GM23338 (cell line): ENCODE data around the gene NLRP5. TPM values are rescaled to one million over a fixed set of nuclear protein-coding genes. Genes with fewer than 3 reads are reported as not detected.

ENCODE experiments used
- ATAC-seq: fragments of 200-7000 bp; cut with Tn5 transposase; 3 replicates; pipeline ENCODE4 v1.9.1; 2020
- DNase-seq: peaks from one replicate; pipeline ENCODE4 v3.0.0-alpha.2; 2015; ENCODE audit warnings: low spot score
- H2AFZ ChIP-seq: fragments of 200-600 bp; sonication (generic); 2 replicates; pipeline ENCODE4 v1.8.0; 2016; ENCODE audit warnings: antibody characterized with exemption, mild to moderate bottlenecking, moderate library complexity
- H3F3A ChIP-seq: fragments of 200-600 bp; sonication (generic); replicated peaks from 2 replicates; pipeline ENCODE4 v1.8.0; 2017; ENCODE audit warnings: antibody characterized with exemption, mixed run types, low read depth
- H3K27ac ChIP-seq: fragments of 200-600 bp; sonication (generic); 2 replicates; pipeline ENCODE4 v1.6.1; 2016; ENCODE audit warnings: low read depth
- H3K27me3 ChIP-seq: fragments of 200-600 bp; sonication (generic); 2 replicates; pipeline ENCODE4 v1.8.0; 2016; ENCODE audit warnings: mild to moderate bottlenecking, mixed run types, moderate library complexity; ENCODE audit not compliant: insufficient read depth
- H3K36me3 ChIP-seq: fragments of 200-600 bp; sonication (generic); 2 replicates; pipeline ENCODE4 v1.8.0; 2016; ENCODE audit warnings: mild to moderate bottlenecking; ENCODE audit not compliant: insufficient read depth
- H3K4me1 ChIP-seq: fragments of 200-600 bp; sonication (generic); 2 replicates; pipeline ENCODE4 v1.8.0; 2016; ENCODE audit warnings: mild to moderate bottlenecking, moderate library complexity; ENCODE audit not compliant: insufficient read depth
- H3K4me2 ChIP-seq: fragments of 200-600 bp; sonication (generic); 2 replicates; pipeline ENCODE4 v1.7.1; 2017; ENCODE audit warnings: mixed run types
- H3K4me3 ChIP-seq: fragments of 200-600 bp; sonication (generic); 2 replicates; pipeline ENCODE4 v1.6.1; 2016; ENCODE audit warnings: mixed run types
- H3K79me2 ChIP-seq: fragments of 200-600 bp; sonication (generic); replicated peaks from 2 replicates; pipeline ENCODE4 v1.8.0; 2017; ENCODE audit warnings: mild to moderate bottlenecking; ENCODE audit not compliant: insufficient read depth
- H3K9me2 ChIP-seq: fragments of 200-600 bp; sonication (generic); 2 replicates; pipeline ENCODE4 v1.8.0; 2017; ENCODE audit not compliant: insufficient read depth
- H4K20me1 ChIP-seq: fragments of 200-600 bp; sonication (generic); replicated peaks from 2 replicates; pipeline ENCODE4 v1.8.0; 2017; ENCODE audit warnings: mild to moderate bottlenecking; ENCODE audit not compliant: insufficient read depth
- H3K27ac Mint-ChIP-seq: 2 replicates; pipeline ENCODE4 v1.8.0; 2020; ENCODE audit warnings: inconsistent platforms, mild to moderate bottlenecking, moderate library complexity, mixed read lengths
- H3K27me3 Mint-ChIP-seq: 3 replicates; pipeline ENCODE4 v1.8.0; 2022; ENCODE audit warnings: low read depth, mild to moderate bottlenecking, moderate library complexity, mixed read lengths, inconsistent platforms; ENCODE audit not compliant: insufficient read depth, poor library complexity
- H3K36me3 Mint-ChIP-seq: 3 replicates; pipeline ENCODE4 v1.8.0; 2021; ENCODE audit warnings: low read depth, mild to moderate bottlenecking, inconsistent platforms, moderate library complexity, mixed read lengths
- H3K4me1 Mint-ChIP-seq: 3 replicates; pipeline ENCODE4 v1.8.0; 2020; ENCODE audit warnings: mild to moderate bottlenecking, inconsistent platforms, mixed read lengths
- H3K4me3 Mint-ChIP-seq: 3 replicates; pipeline ENCODE4 v1.8.0; 2021; ENCODE audit warnings: moderate library complexity, mild to moderate bottlenecking, inconsistent platforms, mixed read lengths
- H3K9me3 Mint-ChIP-seq: 3 replicates; pipeline ENCODE4 v1.8.0; 2020; ENCODE audit warnings: moderate library complexity, mild to moderate bottlenecking, inconsistent platforms, mixed read lengths
- EZH2phosphoT487 ChIP-seq: fragments of 200-600 bp; sonication (generic); IDR thresholded peaks from one replicate; pipeline ENCODE4 v1.8.1; 2018; ENCODE audit warnings: antibody characterized with exemption; ENCODE audit not compliant: unreplicated experiment
- JUNB ChIP-seq: IDR thresholded peaks from one replicate; pipeline ENCODE4 v1.6.1; 2016; ENCODE audit warnings: antibody characterized with exemption; ENCODE audit not compliant: unreplicated experiment
- NANOG ChIP-seq: IDR thresholded peaks from 2 replicates; pipeline ENCODE4 v1.6.1; 2016; ENCODE audit warnings: antibody characterized with exemption, borderline replicate concordance
- POLR2AphosphoS5 ChIP-seq: IDR thresholded peaks from 2 replicates; pipeline ENCODE4 v1.6.1; 2016; ENCODE audit warnings: antibody characterized with exemption, low read depth
- STAT1 ChIP-seq: IDR thresholded peaks from one replicate; pipeline ENCODE4 v1.6.1; 2016; ENCODE audit warnings: antibody characterized with exemption; ENCODE audit not compliant: unreplicated experiment
- ZNF114 ChIP-seq: fragments of 250-450 bp; sonication (Bioruptor Pico); IDR thresholded peaks from 2 replicates; pipeline ENCODE4 v1.5.0; 2020; ENCODE audit warnings: mild to moderate bottlenecking, moderate library complexity
- ZNF331 ChIP-seq: fragments of 250-450 bp; sonication (Bioruptor Pico); IDR thresholded peaks from 2 replicates; pipeline ENCODE4 v1.5.0; 2020; ENCODE audit warnings: low read depth, mild to moderate bottlenecking, moderate library complexity
- polyA plus RNA-seq: library from polyadenylated mRNA; unstranded; fragments of >200 nt; fragmentation: Nextera tagmentation; extraction: Ambion mirVana; gene quantifications from 2 replicates; pipeline ENCODE4 v1.2.1, GENCODE V29; 2016
- total RNA-seq: library from RNA; depleted of rRNA; stranded (reverse); fragments of >200 nt; shearing (Covaris generic); gene quantifications from 2 replicates; pipeline ENCODE4 v1.2.3, GENCODE V29; 2014
- TF ChIP-seq, protein P1 (sequence below): fragments of 250-450 bp; sonication (Bioruptor Pico); IDR thresholded peaks from 2 replicates; pipeline ENCODE4 v1.5.0; 2020; ENCODE audit warnings: mild to moderate bottlenecking, moderate library complexity
- TF ChIP-seq, protein P2 (sequence below): IDR thresholded peaks from one replicate; pipeline ENCODE4 v1.6.1; 2018; ENCODE audit warnings: antibody characterized with exemption; ENCODE audit not compliant: unreplicated experiment

The NLRP5 gene
- total and polyA plus RNA-seq, 2 experiments from 2014 or later = not detected

- TF ChIP-seq, protein P1, sequence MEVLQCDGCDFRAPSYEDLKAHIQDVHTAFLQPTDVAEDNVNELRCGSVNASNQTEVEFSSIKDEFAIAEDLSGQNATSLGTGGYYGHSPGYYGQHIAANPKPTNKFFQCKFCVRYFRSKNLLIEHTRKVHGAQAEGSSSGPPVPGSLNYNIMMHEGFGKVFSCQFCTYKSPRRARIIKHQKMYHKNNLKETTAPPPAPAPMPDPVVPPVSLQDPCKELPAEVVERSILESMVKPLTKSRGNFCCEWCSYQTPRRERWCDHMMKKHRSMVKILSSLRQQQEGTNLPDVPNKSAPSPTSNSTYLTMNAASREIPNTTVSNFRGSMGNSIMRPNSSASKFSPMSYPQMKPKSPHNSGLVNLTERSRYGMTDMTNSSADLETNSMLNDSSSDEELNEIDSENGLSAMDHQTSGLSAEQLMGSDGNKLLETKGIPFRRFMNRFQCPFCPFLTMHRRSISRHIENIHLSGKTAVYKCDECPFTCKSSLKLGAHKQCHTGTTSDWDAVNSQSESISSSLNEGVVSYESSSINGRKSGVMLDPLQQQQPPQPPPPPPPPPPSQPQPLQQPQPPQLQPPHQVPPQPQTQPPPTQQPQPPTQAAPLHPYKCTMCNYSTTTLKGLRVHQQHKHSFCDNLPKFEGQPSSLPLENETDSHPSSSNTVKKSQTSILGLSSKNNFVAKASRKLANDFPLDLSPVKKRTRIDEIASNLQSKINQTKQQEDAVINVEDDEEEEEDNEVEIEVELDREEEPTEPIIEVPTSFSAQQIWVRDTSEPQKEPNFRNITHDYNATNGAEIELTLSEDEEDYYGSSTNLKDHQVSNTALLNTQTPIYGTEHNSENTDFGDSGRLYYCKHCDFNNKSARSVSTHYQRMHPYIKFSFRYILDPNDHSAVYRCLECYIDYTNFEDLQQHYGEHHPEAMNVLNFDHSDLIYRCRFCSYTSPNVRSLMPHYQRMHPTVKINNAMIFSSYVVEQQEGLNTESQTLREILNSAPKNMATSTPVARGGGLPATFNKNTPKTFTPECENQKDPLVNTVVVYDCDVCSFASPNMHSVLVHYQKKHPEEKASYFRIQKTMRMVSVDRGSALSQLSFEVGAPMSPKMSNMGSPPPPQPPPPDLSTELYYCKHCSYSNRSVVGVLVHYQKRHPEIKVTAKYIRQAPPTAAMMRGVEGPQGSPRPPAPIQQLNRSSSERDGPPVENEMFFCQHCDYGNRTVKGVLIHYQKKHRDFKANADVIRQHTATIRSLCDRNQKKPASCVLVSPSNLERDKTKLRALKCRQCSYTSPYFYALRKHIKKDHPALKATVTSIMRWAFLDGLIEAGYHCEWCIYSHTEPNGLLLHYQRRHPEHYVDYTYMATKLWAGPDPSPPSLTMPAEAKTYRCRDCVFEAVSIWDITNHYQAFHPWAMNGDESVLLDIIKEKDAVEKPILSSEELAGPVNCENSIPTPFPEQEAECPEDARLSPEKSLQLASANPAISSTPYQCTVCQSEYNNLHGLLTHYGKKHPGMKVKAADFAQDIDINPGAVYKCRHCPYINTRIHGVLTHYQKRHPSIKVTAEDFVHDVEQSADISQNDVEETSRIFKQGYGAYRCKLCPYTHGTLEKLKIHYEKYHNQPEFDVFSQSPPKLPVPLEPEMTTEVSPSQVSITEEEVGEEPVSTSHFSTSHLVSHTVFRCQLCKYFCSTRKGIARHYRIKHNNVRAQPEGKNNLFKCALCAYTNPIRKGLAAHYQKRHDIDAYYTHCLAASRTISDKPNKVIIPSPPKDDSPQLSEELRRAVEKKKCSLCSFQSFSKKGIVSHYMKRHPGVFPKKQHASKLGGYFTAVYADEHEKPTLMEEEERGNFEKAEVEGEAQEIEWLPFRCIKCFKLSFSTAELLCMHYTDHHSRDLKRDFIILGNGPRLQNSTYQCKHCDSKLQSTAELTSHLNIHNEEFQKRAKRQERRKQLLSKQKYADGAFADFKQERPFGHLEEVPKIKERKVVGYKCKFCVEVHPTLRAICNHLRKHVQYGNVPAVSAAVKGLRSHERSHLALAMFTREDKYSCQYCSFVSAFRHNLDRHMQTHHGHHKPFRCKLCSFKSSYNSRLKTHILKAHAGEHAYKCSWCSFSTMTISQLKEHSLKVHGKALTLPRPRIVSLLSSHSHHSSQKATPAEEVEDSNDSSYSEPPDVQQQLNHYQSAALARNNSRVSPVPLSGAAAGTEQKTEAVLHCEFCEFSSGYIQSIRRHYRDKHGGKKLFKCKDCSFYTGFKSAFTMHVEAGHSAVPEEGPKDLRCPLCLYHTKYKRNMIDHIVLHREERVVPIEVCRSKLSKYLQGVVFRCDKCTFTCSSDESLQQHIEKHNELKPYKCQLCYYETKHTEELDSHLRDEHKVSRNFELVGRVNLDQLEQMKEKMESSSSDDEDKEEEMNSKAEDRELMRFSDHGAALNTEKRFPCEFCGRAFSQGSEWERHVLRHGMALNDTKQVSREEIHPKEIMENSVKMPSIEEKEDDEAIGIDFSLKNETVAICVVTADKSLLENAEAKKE (CRISPR knock-in tag) = no peak
- TF ChIP-seq EZH2phosphoT487 (no peak), ZNF331 (CRISPR knock-in tag) (no peak), ZNF114 (CRISPR knock-in tag) (no peak), NANOG (no peak)
Measured at GRCh38 chr19:56101746-56102535, 115.4 kb downstream of the NLRP5 start (continued).

DNA sequence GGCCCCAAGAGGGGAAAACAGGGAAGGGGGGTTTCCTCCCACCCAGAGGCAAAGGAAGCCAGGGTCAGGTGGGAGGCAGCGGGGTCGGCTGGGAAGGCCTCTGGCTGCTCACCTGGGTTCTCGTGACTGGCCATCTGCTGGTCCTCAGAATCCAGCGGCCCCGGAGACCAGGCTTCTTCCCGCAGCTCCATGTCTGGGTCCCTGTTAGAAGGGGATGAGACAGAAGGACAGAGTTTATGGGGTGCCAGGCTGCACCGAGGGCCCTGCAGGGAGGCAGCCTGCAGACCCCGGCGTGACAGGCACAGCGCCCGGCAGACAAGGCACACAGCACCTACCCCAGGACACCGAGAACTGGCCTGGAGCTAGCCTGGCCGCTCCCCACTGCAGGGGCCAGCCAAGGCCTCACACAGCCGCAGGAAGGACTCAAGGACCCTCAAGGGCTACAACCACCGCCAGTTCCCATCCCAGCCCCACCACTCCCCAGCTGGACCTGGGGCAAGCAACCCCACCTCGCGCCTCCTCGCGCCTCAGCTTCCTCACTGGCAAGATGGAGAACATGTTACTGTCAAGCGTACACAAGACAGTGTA lies 116.5 kb downstream of the NLRP5 start:
- H3K9me3 Mint-ChIP-seq = no peaks in the 10 kb centered on the region; the same call in 2 of the 3 replicates
- Histone ChIP-seq H3K27me3 (no peaks in the 10 kb centered on the region), H3K79me2 (peaks cover 70% of the 10 kb centered on the region), H3K36me3 (peaks cover 4% of the 10 kb centered on the region; the same call in 1 of the 2 replicates), H3K4me3 (no peak overlapping the region), H3K4me2 (no peak overlapping the region), H3K27ac (no peak overlapping the region), H4K20me1 (peaks cover 15% of the 10 kb centered on the region), H3F3A (0 out of 2 replicates have a peak, but pooled peaks cover 3% of the 10 kb centered on the region), H2AFZ (no peak overlapping the region), H3K9me2 (no peaks in the 10 kb centered on the region), H3K4me1 (peaks cover 11% of the 10 kb centered on the region)
- no peak overlapping the region for H3K4me3 Mint-ChIP-seq
- no peak for ATAC-seq
- peaks cover 13% of the 10 kb centered on the region for H3K36me3 Mint-ChIP-seq
- no peak for DNase-seq
- no peak overlapping the region for H3K27ac Mint-ChIP-seq
- H3K27me3 Mint-ChIP-seq = peaks cover 27% of the 10 kb centered on the region
- peaks cover 25% of the 10 kb centered on the region for H3K4me1 Mint-ChIP-seq
- TF ChIP-seq POLR2AphosphoS5 (no peak), ZNF331 (CRISPR knock-in tag) (no peak), STAT1 (no peak), ZNF114 (CRISPR knock-in tag) (no peak), JUNB (no peak)
- TF ChIP-seq, protein P2, sequence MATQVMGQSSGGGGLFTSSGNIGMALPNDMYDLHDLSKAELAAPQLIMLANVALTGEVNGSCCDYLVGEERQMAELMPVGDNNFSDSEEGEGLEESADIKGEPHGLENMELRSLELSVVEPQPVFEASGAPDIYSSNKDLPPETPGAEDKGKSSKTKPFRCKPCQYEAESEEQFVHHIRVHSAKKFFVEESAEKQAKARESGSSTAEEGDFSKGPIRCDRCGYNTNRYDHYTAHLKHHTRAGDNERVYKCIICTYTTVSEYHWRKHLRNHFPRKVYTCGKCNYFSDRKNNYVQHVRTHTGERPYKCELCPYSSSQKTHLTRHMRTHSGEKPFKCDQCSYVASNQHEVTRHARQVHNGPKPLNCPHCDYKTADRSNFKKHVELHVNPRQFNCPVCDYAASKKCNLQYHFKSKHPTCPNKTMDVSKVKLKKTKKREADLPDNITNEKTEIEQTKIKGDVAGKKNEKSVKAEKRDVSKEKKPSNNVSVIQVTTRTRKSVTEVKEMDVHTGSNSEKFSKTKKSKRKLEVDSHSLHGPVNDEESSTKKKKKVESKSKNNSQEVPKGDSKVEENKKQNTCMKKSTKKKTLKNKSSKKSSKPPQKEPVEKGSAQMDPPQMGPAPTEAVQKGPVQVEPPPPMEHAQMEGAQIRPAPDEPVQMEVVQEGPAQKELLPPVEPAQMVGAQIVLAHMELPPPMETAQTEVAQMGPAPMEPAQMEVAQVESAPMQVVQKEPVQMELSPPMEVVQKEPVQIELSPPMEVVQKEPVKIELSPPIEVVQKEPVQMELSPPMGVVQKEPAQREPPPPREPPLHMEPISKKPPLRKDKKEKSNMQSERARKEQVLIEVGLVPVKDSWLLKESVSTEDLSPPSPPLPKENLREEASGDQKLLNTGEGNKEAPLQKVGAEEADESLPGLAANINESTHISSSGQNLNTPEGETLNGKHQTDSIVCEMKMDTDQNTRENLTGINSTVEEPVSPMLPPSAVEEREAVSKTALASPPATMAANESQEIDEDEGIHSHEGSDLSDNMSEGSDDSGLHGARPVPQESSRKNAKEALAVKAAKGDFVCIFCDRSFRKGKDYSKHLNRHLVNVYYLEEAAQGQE = no peak
